Heart left ventricle (tissue), 13 donors: ENCODE measurements around the gene TMEM272.

ENCODE experiments used
- POLR2A ChIP-seq, 2 donors: fragments of 450-650 bp; IDR thresholded peaks; one replicate each; pipeline ENCODE4 v1.6.1; 2017; ENCODE audit warnings: antibody characterized with exemption in 2 of 2, mild to moderate bottlenecking in 2 of 2, moderate library complexity in 2 of 2
- TF ChIP-seq, protein P1 (sequence below), 12 donors: fragments of 200-600 bp; sonication (generic) in 4 of 12; IDR thresholded peaks; one replicate each; pipeline versions ENCODE4 v1.5.0 to v1.8.0; 2018 to 2022; ENCODE audit warnings: antibody characterized with exemption in 12 of 12, mild to moderate bottlenecking in 5 of 12
- donor health status: ischemic (EF 13 %, LVEDD 7.1; RV severe dilation, severe dysfunction).
- donor health status: DM: no; HTN: yes; CAD: no.
- donor health status: DM: no; HTN: no; CAD: no.
- donor health status: ischemic (EF 25% LVEDD 6.9; RV normal size, moderate dysfunction).
- donor health status: ischemic (EF 25% LVEDD 5.7; RV mildly dilated, moderate dysfunction).
- donor health status: ischemic (EF 35%, LVEDD 5.7; RV mildly dilated, moderate dysfunction).
- donor health status: nonischemic (EF 11% LVEDD 7.7; RV severe dilation, severe dysfunction).
- donor health status: DM: yes; HTN: yes; CAD: no.
- donor health status: PGD.
- donor health status: ischemic (EF 29% LVEDD 5.4; RV normal size, mild dysfunction).
- donor health status: nonischemic (EF 23%, LVEDD 6.1; RV moderate dilation, normal function).

DNA sequence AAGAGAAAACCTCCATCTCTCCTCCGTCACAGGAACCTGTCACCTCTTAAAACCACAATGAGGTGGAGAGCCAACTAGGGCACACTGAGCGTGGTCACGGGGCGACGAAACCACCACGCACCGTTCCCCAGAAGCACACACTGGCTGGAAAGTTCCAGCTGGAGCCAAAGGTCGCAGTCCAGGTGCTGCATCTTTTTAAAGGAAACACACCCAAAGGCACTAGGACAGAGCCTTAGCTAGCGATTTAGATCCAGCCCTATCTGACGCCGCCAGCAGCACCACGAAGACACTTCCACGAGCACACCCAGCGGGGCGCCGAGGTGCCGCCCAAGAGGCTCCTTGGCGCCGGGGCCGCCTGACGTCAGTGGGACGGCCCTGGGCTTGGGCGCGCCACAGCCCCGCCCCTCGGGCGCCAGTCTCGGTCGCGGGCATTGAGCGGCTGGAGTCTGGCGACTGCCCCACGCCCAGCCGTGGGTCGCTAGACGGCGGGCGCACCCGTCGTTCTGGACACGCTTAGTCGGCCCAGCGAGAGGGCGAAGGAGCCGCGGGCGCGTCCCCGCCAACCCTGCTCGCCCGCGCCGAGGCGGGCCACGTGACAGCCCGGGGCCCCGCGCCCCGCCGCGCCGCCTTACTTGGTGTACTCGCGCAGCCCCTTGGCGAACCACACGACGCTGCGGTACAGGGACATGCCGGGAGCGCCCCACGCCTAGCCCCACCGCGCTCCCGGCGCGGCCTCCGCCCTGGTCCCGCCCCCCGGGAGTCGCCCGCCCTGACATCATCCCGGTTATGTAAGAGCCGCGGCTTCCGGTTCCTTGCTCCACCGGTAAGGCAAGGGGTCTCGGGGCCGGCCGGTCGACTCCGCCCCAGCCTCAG is 41.3 kb downstream of the TMEM272 start, which contains the start of gene DHRS12:
- TF ChIP-seq, protein P1, sequence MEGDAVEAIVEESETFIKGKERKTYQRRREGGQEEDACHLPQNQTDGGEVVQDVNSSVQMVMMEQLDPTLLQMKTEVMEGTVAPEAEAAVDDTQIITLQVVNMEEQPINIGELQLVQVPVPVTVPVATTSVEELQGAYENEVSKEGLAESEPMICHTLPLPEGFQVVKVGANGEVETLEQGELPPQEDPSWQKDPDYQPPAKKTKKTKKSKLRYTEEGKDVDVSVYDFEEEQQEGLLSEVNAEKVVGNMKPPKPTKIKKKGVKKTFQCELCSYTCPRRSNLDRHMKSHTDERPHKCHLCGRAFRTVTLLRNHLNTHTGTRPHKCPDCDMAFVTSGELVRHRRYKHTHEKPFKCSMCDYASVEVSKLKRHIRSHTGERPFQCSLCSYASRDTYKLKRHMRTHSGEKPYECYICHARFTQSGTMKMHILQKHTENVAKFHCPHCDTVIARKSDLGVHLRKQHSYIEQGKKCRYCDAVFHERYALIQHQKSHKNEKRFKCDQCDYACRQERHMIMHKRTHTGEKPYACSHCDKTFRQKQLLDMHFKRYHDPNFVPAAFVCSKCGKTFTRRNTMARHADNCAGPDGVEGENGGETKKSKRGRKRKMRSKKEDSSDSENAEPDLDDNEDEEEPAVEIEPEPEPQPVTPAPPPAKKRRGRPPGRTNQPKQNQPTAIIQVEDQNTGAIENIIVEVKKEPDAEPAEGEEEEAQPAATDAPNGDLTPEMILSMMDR (IDR thresholded peaks at IDR 0.05): peak in 3 of 12 donors; percentile 6 to 27 (median 19)
- peak in 1 of 2 donors; percentile 94 for TF ChIP-seq POLR2A (IDR thresholded peaks at IDR 0.05)
